H1 (cell line): Measurements from ENCODE around the gene RGR. TPM values are rescaled to one million over a fixed set of nuclear protein-coding genes. Genes with fewer than 3 reads are reported as not detected.

Experiments used
- CTCF ChIA-PET: fragments of 300-600 bp; sonication (Branson Sonifier 250); formaldehyde crosslinking; loops from one replicate; lab custom pipeline; 2021; ENCODE audit not compliant: partially characterized antibody; lab: Charles Lee
- POLR2A ChIA-PET: fragments of 300-600 bp; sonication (Branson Sonifier 250); formaldehyde crosslinking; loops from one replicate; lab custom pipeline; 2021; ENCODE audit warnings: inconsistent platforms; ENCODE audit not compliant: partially characterized antibody; lab: Charles Lee
- DNase-seq, 2 experiments: peaks; one replicate each; pipeline versions ENCODE4 v3.0.0 to v3.0.0-alpha.2; 2010 to 2022; ENCODE audit warnings: low spot score in 2 of 2, low read depth in 1 of 2, mixed read lengths in 1 of 2
- FAIRE-seq: peaks from 2 replicates; lab custom pipeline; 2011; peaks lifted over from hg19 to GRCh38; lab: Jason Lieb, UNC
- H2AFZ ChIP-seq: 2 replicates; pipeline ENCODE4 v1.8.1; 2012; ENCODE audit warnings: low read length, inconsistent platforms
- H2AK5ac ChIP-seq: 2 replicates; pipeline ENCODE4 v1.6.1; 2013; ENCODE audit warnings: low read depth, low read length
- H2BK120ac ChIP-seq: replicated peaks from 2 replicates; pipeline ENCODE3; 2013; ENCODE audit warnings: low read depth, low read length, inconsistent platforms
- H2BK12ac ChIP-seq: 2 replicates; pipeline ENCODE4 v1.6.1; 2013; ENCODE audit warnings: low read depth, low read length
- H2BK15ac ChIP-seq: 2 replicates; pipeline ENCODE4 v1.6.1; 2013; ENCODE audit warnings: low read length
- H2BK20ac ChIP-seq: 2 replicates; pipeline ENCODE4 v1.6.1; 2013; ENCODE audit warnings: low read length
- H2BK5ac ChIP-seq: 2 replicates; pipeline ENCODE4 v1.6.1; 2013; ENCODE audit warnings: low read depth, low read length
- H3K14ac ChIP-seq: 2 replicates; pipeline ENCODE4 v1.6.1; 2013; ENCODE audit warnings: inconsistent platforms; ENCODE audit not compliant: insufficient read length
- H3K18ac ChIP-seq: 2 replicates; pipeline ENCODE4 v1.6.1; 2013; ENCODE audit warnings: low read length; ENCODE audit errors: extremely low read depth
- H3K23ac ChIP-seq: 2 replicates; pipeline ENCODE4 v1.6.1; 2013; ENCODE audit warnings: inconsistent platforms; ENCODE audit not compliant: insufficient read length
- H3K23me2 ChIP-seq: 2 replicates; pipeline ENCODE4 v1.6.1; 2013; ENCODE audit warnings: low read depth, low read length
- H3K27ac ChIP-seq: 2 replicates; pipeline ENCODE4 v1.6.1; 2011; ENCODE audit warnings: low read depth, low read length, inconsistent platforms
- H3K27me3 ChIP-seq, 4 experiments: replicated peaks in 1 of 4; 1 replicate in 1 of 4; 2 replicates in 3 of 4; pipeline versions ENCODE4 v1.6.1 to v1.8.1; 2011 to 2013; ENCODE audit warnings: low read length in 3 of 4, mild to moderate bottlenecking in 3 of 4, inconsistent platforms in 2 of 4, mixed read lengths in 2 of 4, moderate library complexity in 1 of 4; ENCODE audit not compliant: control insufficient read depth in 3 of 4, insufficient read depth in 3 of 4; ENCODE audit errors: extremely low read depth in 1 of 4
- H3K36me3 ChIP-seq, 4 experiments: 2 replicates each; pipeline versions ENCODE4 v1.6.1 to v1.8.1; 2011 to 2013; ENCODE audit warnings: mild to moderate bottlenecking in 4 of 4, low read length in 3 of 4, moderate library complexity in 2 of 4, control low read depth in 1 of 4, inconsistent platforms in 1 of 4; ENCODE audit not compliant: insufficient read depth in 4 of 4, control insufficient read depth in 2 of 4
- H3K4ac ChIP-seq: replicated peaks from 2 replicates; pipeline ENCODE3; 2013; ENCODE audit warnings: low read length, low read depth, mixed read lengths, inconsistent platforms; ENCODE audit not compliant: insufficient read length
- H3K4me1 ChIP-seq, 4 experiments: replicated peaks in 1 of 4; 1 replicate in 1 of 4; 2 replicates in 3 of 4; pipeline versions ENCODE4 v1.6.1 to v1.8.1; 2011 to 2013; ENCODE audit warnings: low read length in 3 of 4, inconsistent platforms in 2 of 4, mixed read lengths in 1 of 4; ENCODE audit not compliant: insufficient read depth in 4 of 4, control insufficient read depth in 3 of 4
- H3K4me2 ChIP-seq, 2 experiments: 2 replicates each; pipeline versions ENCODE4 v1.6.1 to v1.8.1; 2011 to 2013; ENCODE audit warnings: low read depth in 2 of 2, low read length in 2 of 2, control low read depth in 1 of 2, inconsistent platforms in 1 of 2, mild to moderate bottlenecking in 1 of 2; ENCODE audit not compliant: insufficient read depth in 1 of 2
- H3K4me3 ChIP-seq, 4 experiments: fragments of 200-600, 300-600 bp in 1 of 4; sonication (generic), shearing (Covaris generic), sonication (Bioruptor Twin) in 1 of 4; 2 replicates each; pipeline versions ENCODE4 v1.5.1 to v1.8.1; 2011 to 2016; ENCODE audit warnings: low read length in 4 of 4, low read depth in 3 of 4, control low read depth in 2 of 4, inconsistent platforms in 2 of 4, mild to moderate bottlenecking in 2 of 4, mixed read lengths in 1 of 4, moderate library complexity in 1 of 4; ENCODE audit not compliant: insufficient read depth in 2 of 4; ENCODE audit errors: extremely low read depth in 1 of 4
- H3K56ac ChIP-seq: replicated peaks from 2 replicates; pipeline ENCODE3; 2013; ENCODE audit warnings: low read depth, mild to moderate bottlenecking, mixed read lengths, low read length, inconsistent platforms; ENCODE audit not compliant: insufficient read length
- H3K79me1 ChIP-seq: 2 replicates; pipeline ENCODE4 v1.6.1; 2013; ENCODE audit warnings: low read depth, low read length, control low read depth
- H3K79me2 ChIP-seq, 2 experiments: 2 replicates each; pipeline versions ENCODE4 v1.6.1 to v1.8.1; 2012 to 2013; ENCODE audit warnings: low read length in 2 of 2, mild to moderate bottlenecking in 2 of 2, inconsistent platforms in 1 of 2; ENCODE audit not compliant: insufficient read depth in 2 of 2, control insufficient read depth in 1 of 2
- H3K9ac ChIP-seq, 4 experiments: replicated peaks in 1 of 4; 1 replicate in 1 of 4; 2 replicates in 3 of 4; pipeline versions ENCODE4 v1.6.1 to v1.8.1; 2011 to 2013; ENCODE audit warnings: low read depth in 3 of 4, low read length in 3 of 4, control low read depth in 2 of 4, mild to moderate bottlenecking in 2 of 4, moderate library complexity in 2 of 4, inconsistent platforms in 1 of 4; ENCODE audit errors: extremely low read depth in 1 of 4
- H3K9me3 ChIP-seq, 2 experiments: 2 replicates each; pipeline versions ENCODE4 v1.6.1 to v1.8.1; 2012 to 2013; ENCODE audit warnings: mild to moderate bottlenecking in 2 of 2, moderate library complexity in 2 of 2, control low read depth in 1 of 2, inconsistent platforms in 1 of 2, low read depth in 1 of 2, low read length in 1 of 2, mixed read lengths in 1 of 2; ENCODE audit not compliant: insufficient read depth in 2 of 2
- H4K20me1 ChIP-seq, 2 experiments: replicated peaks in 1 of 2; 2 replicates each; pipeline versions ENCODE3 to v1.8.1; 2011 to 2013; ENCODE audit warnings: inconsistent platforms in 2 of 2, low read length in 2 of 2, mild to moderate bottlenecking in 1 of 2; ENCODE audit not compliant: insufficient read depth in 2 of 2, control insufficient read depth in 1 of 2
- H4K5ac ChIP-seq: 2 replicates; pipeline ENCODE4 v1.6.1; 2013; ENCODE audit warnings: low read length, low read depth, mixed read lengths, inconsistent platforms; ENCODE audit not compliant: insufficient read length
- H4K8ac ChIP-seq: 2 replicates; pipeline ENCODE4 v1.8.0; 2013; ENCODE audit warnings: mild to moderate bottlenecking, moderate library complexity, low read length, inconsistent platforms; ENCODE audit not compliant: insufficient read depth; ENCODE audit errors: extremely low read depth
- H4K91ac ChIP-seq: replicated peaks from 2 replicates; pipeline ENCODE3; 2013; ENCODE audit warnings: low read length, mixed read lengths, inconsistent platforms; ENCODE audit not compliant: insufficient read length
- BRCA1 ChIP-seq: IDR thresholded peaks from 2 replicates; pipeline ENCODE4 v1.6.1; 2012; ENCODE audit warnings: low read depth, low read length, improper control_type of control experiment
- EZH2 ChIP-seq: fragments of 200-600 bp; sonication (generic); IDR thresholded peaks from 2 replicates; pipeline ENCODE4 v1.7.1; 2012; ENCODE audit warnings: low read depth, mild to moderate bottlenecking, moderate library complexity, low read length, inconsistent platforms; ENCODE audit not compliant: severe bottlenecking
- FOSL1 ChIP-seq: IDR thresholded peaks from 2 replicates; pipeline ENCODE4 v1.6.1; 2011; ENCODE audit warnings: mild to moderate bottlenecking, low read depth, low read length, moderate library complexity; ENCODE audit not compliant: insufficient read depth
- NRF1 ChIP-seq: IDR thresholded peaks from 2 replicates; pipeline ENCODE4 v1.6.1; 2011; ENCODE audit warnings: mild to moderate bottlenecking, low read depth, low read length, improper control_type of control experiment
- POLR2A ChIP-seq, 2 experiments: IDR thresholded peaks; 1 replicate in 1 of 2; 2 replicates in 1 of 2; pipeline ENCODE4 v1.6.1; 2011; ENCODE audit warnings: low read depth in 2 of 2, low read length in 2 of 2, mild to moderate bottlenecking in 2 of 2; ENCODE audit errors: control extremely low read depth in 1 of 2
- SIX5 ChIP-seq: IDR thresholded peaks from 2 replicates; pipeline ENCODE4 v1.6.1; 2011; ENCODE audit warnings: mild to moderate bottlenecking, low read depth, low read length
- YY1 ChIP-seq: IDR thresholded peaks from 2 replicates; pipeline ENCODE4 v1.6.1; 2011; ENCODE audit warnings: low read depth, mild to moderate bottlenecking, low read length
- polyA plus RNA-seq, 7 experiments: library from polyadenylated mRNA; depleted of rRNA in 3 of 7; stranded (reverse) in 5 of 7; unstranded in 2 of 7; fragments of >200 nt in 5 of 7; fragments of 200-250 nt in 2 of 7; gene quantifications; 1 replicate in 5 of 7; 2 replicates in 1 of 7; 4 replicates in 1 of 7; pipeline versions ENCODE4 v1.2.1 to v1.2.3, GENCODE V29; 2011 to 2013; ENCODE audit warnings: missing spikeins in 2 of 7, mixed read lengths in 2 of 7
- total RNA-seq: library from RNA; stranded (reverse); fragmentation: NEBNext Ultra II Directional; extraction: Animal tissue kit (Norgen Biotek cat#: 25700); gene quantifications from 2 replicates; pipeline ENCODE4 v1.2.1, GENCODE V29; 2021

Gene RGR
- total and polyA plus RNA-seq, 2 of the 8 experiments (the other 6 are each of a cell fraction or from before 2014, with no cell fraction given) = not detected

DNA sequence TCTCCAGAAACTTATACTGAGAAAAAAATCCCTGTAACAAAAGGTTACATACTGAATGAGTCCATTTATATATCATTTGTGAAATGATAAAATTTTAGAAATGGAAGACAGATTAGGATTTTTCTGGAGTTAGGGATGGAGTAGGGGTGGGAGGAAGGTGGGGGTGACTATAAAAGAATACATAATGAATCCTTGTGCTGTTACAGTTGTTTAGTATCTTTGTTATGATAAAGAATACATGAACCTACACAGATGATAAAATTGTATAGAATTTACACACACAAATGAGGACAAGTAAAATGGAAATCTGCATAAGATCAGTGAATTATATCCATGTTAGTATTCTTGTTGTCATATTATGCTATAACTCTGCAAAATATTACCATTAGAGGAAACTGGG is 41.8 kb downstream of the RGR start:
- Histone ChIP-seq H3K79me2 (no peaks in the 10 kb centered on the region), H2AFZ (no peak overlapping the region), H3K4ac (no peak overlapping the region), H3K27me3 (no peaks in the 10 kb centered on the region), H3K14ac (no peak overlapping the region), H2BK12ac (no peak overlapping the region), H4K91ac (no peak overlapping the region), H2BK15ac (no peak overlapping the region), H3K4me2 (no peak overlapping the region), H2AK5ac (no peak overlapping the region), H3K79me1 (no peaks in the 10 kb centered on the region), H3K23me2 (no peaks in the 10 kb centered on the region), H3K18ac (no peak overlapping the region), H3K56ac (no peak overlapping the region), H2BK20ac (no peak overlapping the region), H3K4me3 (no peak overlapping the region), H3K36me3 (no peaks in the 10 kb centered on the region; a peak in 1 of 8 replicates), H3K23ac (no peak overlapping the region), H4K8ac (no peak overlapping the region), H3K4me1 (no peaks in the 10 kb centered on the region), H3K9ac (no peak overlapping the region), H4K20me1 (no peaks in the 10 kb centered on the region), H4K5ac (no peak overlapping the region), H2BK5ac (no peak overlapping the region), H3K9me3 (no peaks in the 10 kb centered on the region), H3K27ac (no peak overlapping the region), H2BK120ac (no peak overlapping the region)
- no peak for DNase-seq
- TF ChIP-seq EZH2 = no peak
- TF ChIP-seq BRCA1 = no peak
- TF ChIP-seq POLR2A (IDR thresholded peaks at IDR 0.05; ENCODE audit: control extremely low read depth in 1 of 2, low read depth in 2 of 2, low read length in 2 of 2) = no peak
- no peak for TF ChIP-seq NRF1
- TF ChIP-seq SIX5 = no peak
- no peak for TF ChIP-seq YY1
- TF ChIP-seq FOSL1 = no peak
- FAIRE-seq = no peak
- POLR2A ChIA-PET = no interaction called here
- CTCF ChIA-PET = interaction anchor here (1.4 to 1.8 kb wide), 2 partner anchors 19 to 22 kb away, joined by 3 to 5 read pairs; no protein-coding TSS in a partner anchor
